HepG2 (cell line): ENCODE measurements around the gene ZNF185. TPM values are rescaled to one million over a fixed set of nuclear protein-coding genes. Genes with fewer than 3 reads are reported as not detected.

Source experiments
- ATAC-seq: fragments of 200-7000 bp; cut with Tn5 transposase; 3 replicates; pipeline ENCODE4 v1.9.1; 2020; ENCODE audit warnings: mild to moderate bottlenecking, moderate library complexity
- BruUV-seq: library from RNA; stranded (reverse); fragments of 400-500 nt; replicated peaks from 2 replicates; lab custom pipeline; 2021; lab: Mats Ljungman, UMichigan
- CTCF ChIA-PET: fragments of 300-600 bp; formaldehyde crosslinking; extraction: SDS; loops from one replicate; lab custom pipeline; 2021; ENCODE audit warnings: low total read pairs, inconsistent platforms, low intra/inter-chr PET ratio; lab: Yijun Ruan, JAX
- POLR2A ChIA-PET: fragments of 350-600 bp; sonication (Branson Sonifier 250); formaldehyde crosslinking; loops from one replicate; lab custom pipeline; 2020; ENCODE audit warnings: antibody characterized with exemption, inconsistent platforms; lab: Yijun Ruan, JAX
- DNase-seq: peaks from one replicate; pipeline ENCODE4 v3.0.0-alpha.2; 2015; ENCODE audit warnings: low spot score
- FAIRE-seq: peaks from 3 replicates; lab custom pipeline; 2011; peaks lifted over from hg19 to GRCh38; lab: Jason Lieb, UNC
- H2AFZ ChIP-seq: one replicate; pipeline ENCODE4 v1.6.1; 2011; ENCODE audit warnings: low read length, inconsistent platforms
- H3K27ac ChIP-seq: fragments of 300-600 bp; 3 replicates; pipeline ENCODE4 v1.8.0; 2011; ENCODE audit warnings: mixed run types, mild to moderate bottlenecking, mixed read lengths, low read length, inconsistent platforms; ENCODE audit not compliant: insufficient read depth; ENCODE audit errors: extremely low read length
- H3K27me3 ChIP-seq, 2 experiments: fragments of 200-600 bp in 1 of 2; 2 replicates in 1 of 2; 3 replicates in 1 of 2; pipeline versions ENCODE4 v1.6.0 to v1.8.0; 2011; ENCODE audit warnings: low read length in 2 of 2, mild to moderate bottlenecking in 2 of 2, moderate library complexity in 2 of 2, inconsistent platforms in 1 of 2; ENCODE audit not compliant: insufficient read depth in 2 of 2, control insufficient read depth in 1 of 2
- H3K36me3 ChIP-seq, 2 experiments: fragments of 200-600 bp in 1 of 2; replicated peaks in 1 of 2; 2 replicates in 1 of 2; 3 replicates in 1 of 2; pipeline versions ENCODE4 v1.5.1 to v1.8.0; 2011; ENCODE audit warnings: low read length in 2 of 2, inconsistent platforms in 1 of 2; ENCODE audit not compliant: insufficient read depth in 2 of 2, control insufficient read depth in 1 of 2
- H3K4me1 ChIP-seq: 2 replicates; pipeline ENCODE4 v1.5.1; 2012; ENCODE audit warnings: low read length, inconsistent platforms; ENCODE audit not compliant: insufficient read depth
- H3K4me2 ChIP-seq: 2 replicates; pipeline ENCODE4 v1.6.0; 2011; ENCODE audit warnings: low read depth, low read length, inconsistent platforms
- H3K4me3 ChIP-seq, 3 experiments: fragments of 200-600 bp in 1 of 3; sonication (generic), shearing (Covaris generic) in 1 of 3; replicated peaks in 1 of 3; 2 replicates each; pipeline ENCODE4 v1.5.1; 2011 to 2016; ENCODE audit warnings: low read length in 3 of 3, inconsistent platforms in 2 of 3, low read depth in 2 of 3, mild to moderate bottlenecking in 2 of 3, control low read depth in 1 of 3, mixed read lengths in 1 of 3; ENCODE audit not compliant: insufficient read depth in 1 of 3
- H3K79me2 ChIP-seq: one replicate; pipeline ENCODE4 v1.6.1; 2011; ENCODE audit warnings: low read length, inconsistent platforms; ENCODE audit not compliant: insufficient read depth
- H3K9ac ChIP-seq: 2 replicates; pipeline ENCODE4 v1.6.0; 2011; ENCODE audit warnings: mild to moderate bottlenecking, low read depth, low read length, inconsistent platforms; ENCODE audit not compliant: insufficient read depth
- H3K9me3 ChIP-seq: 2 replicates; pipeline ENCODE4 v1.5.1; 2012; ENCODE audit warnings: mild to moderate bottlenecking, low read length
- H4K20me1 ChIP-seq: 2 replicates; pipeline ENCODE4 v1.6.0; 2011; ENCODE audit warnings: inconsistent platforms, mild to moderate bottlenecking, low read length, moderate library complexity; ENCODE audit not compliant: insufficient read depth
- FOXC1 ChIP-seq: sonication (generic); formaldehyde crosslinking; IDR thresholded peaks from 2 replicates; pipeline ENCODE4 v1.8.0; 2022; ENCODE audit warnings: mild to moderate bottlenecking, missing genetic modification reagents, borderline replicate concordance
- FOXO1 ChIP-seq: sonication (generic); formaldehyde crosslinking; IDR thresholded peaks from 2 replicates; pipeline ENCODE4 v1.4.0; 2020; ENCODE audit warnings: missing genetic modification reagents
- NFE2 ChIP-seq: sonication (generic); formaldehyde crosslinking; IDR thresholded peaks from 2 replicates; pipeline ENCODE4 v1.4.0; 2020; ENCODE audit warnings: missing genetic modification reagents
- SNAPC4 ChIP-seq: sonication (generic); formaldehyde crosslinking; IDR thresholded peaks from 2 replicates; pipeline ENCODE4 v1.4.0; 2020; ENCODE audit warnings: mild to moderate bottlenecking, missing genetic modification reagents
- SP1 ChIP-seq, 2 experiments: fragments of 450-650 bp in 1 of 2; sonication (generic) in 1 of 2; formaldehyde crosslinking in 1 of 2; IDR thresholded peaks; 2 replicates each; pipeline versions ENCODE4 v1.4.0 to v1.6.1; 2016 to 2020; ENCODE audit warnings: missing genetic modification reagents in 1 of 2
- SRSF1 ChIP-seq: fragments of 200-400 bp; formaldehyde crosslinking; optimal IDR thresholded peaks from 2 replicates; pipeline ENCODE3; 2017; ENCODE audit warnings: mild to moderate bottlenecking, low read depth, low read length, moderate library complexity
- TRAFD1 ChIP-seq: sonication (generic); formaldehyde crosslinking; IDR thresholded peaks from 2 replicates; pipeline ENCODE4 v1.5.1; 2020; ENCODE audit warnings: missing genetic modification reagents, mild to moderate bottlenecking, borderline replicate concordance
- ZNF333 ChIP-seq: sonication (generic); formaldehyde crosslinking; IDR thresholded peaks from 2 replicates; pipeline ENCODE4 v1.4.0; 2020; ENCODE audit warnings: mild to moderate bottlenecking, missing genetic modification reagents, borderline replicate concordance
- ZNF713 ChIP-seq: sonication (generic); formaldehyde crosslinking; IDR thresholded peaks from 2 replicates; pipeline ENCODE4 v1.4.0; 2020; ENCODE audit warnings: mild to moderate bottlenecking, missing genetic modification reagents
- WGBS: methylation state at CpG from one replicate; pipeline ENCODE4 v1.1.6; 2017; ENCODE audit warnings: low lambda C conversion rate; 5-methylcytosine and 5-hydroxymethylcytosine counted together
- in situ Hi-C: cut with HindIII; loops from 2 replicates; pipeline ENCODE4 v1.10.0; 2017; ENCODE audit warnings: low pct_unique_long_range_greater_than_20kb; ENCODE audit not compliant: extremely low pct_ligation_motif_present
- intact Hi-C: fragments of 100-400 bp; cut with micrococcal nuclease; formaldehyde crosslinking; loops from one replicate; pipeline ENCODE4 v1.10.0; 2022; ENCODE audit not compliant: unreplicated experiment
- polyA plus RNA-seq, 8 experiments: library from polyadenylated mRNA; depleted of rRNA in 3 of 8; stranded (reverse) in 7 of 8; unstranded in 1 of 8; fragments of >200 nt; fragmentation: Illumina TruSeq in 4 of 8; extraction: Trizol in 4 of 8; gene quantifications; 2 replicates each; pipeline versions ENCODE4 v1.2.1 to v1.2.3, GENCODE V29; 2011 to 2016; ENCODE audit warnings: low read depth in 4 of 8, missing spikeins in 1 of 8, mixed read lengths in 1 of 8; ENCODE audit not compliant: insufficient read depth in 1 of 8
- total RNA-seq, 5 experiments: library from RNA; depleted of rRNA; stranded (reverse); fragments of >200 nt; fragmentation: Illumina TruSeq; extraction: Trizol; gene quantifications; 2 replicates each; pipeline ENCODE4 v1.2.3, GENCODE V29; 2016; ENCODE audit warnings: low read depth in 1 of 5

The ZNF185 gene
- total and polyA plus RNA-seq, 2 of the 13 experiments (the other 11 are each of a cell fraction or from before 2014, with no cell fraction given), result 1.6 to 3.4 TPM

GRCh38 chrX:152923599-152923998, 25.7 kb downstream of the ZNF185 start:
- H3K4me1 ChIP-seq, result peaks cover 31% of the 10 kb centered on the region
- H2AFZ ChIP-seq, result no peak overlapping the region
- FAIRE-seq, result no peak
- ChIA-PET POLR2A (no interaction called here), CTCF (no interaction called here)
- H3K27ac ChIP-seq, result no peak overlapping the region
- no peak overlapping the region for H3K4me2 ChIP-seq
- no peaks in the 10 kb centered on the region for H3K79me2 ChIP-seq
- no peaks in the 10 kb centered on the region for H3K9me3 ChIP-seq
- no peaks in the 10 kb centered on the region for H4K20me1 ChIP-seq
- DNase-seq, result no peak
- no TSS peak for BruUV-seq
- H3K27me3 ChIP-seq, result no peaks in the 10 kb centered on the region
- in situ Hi-C loops, result no loop called here
- H3K36me3 ChIP-seq, result no peaks in the 10 kb centered on the region
- intact Hi-C loops, result no loop called here
- WGBS, result 71% methylated on average over 7 of the region's 10 CpGs
- no peak overlapping the region for H3K9ac ChIP-seq
- TF ChIP-seq TRAFD1 (CRISPR knock-in tag), result no peak
- TF ChIP-seq SRSF1, result no peak
- TF ChIP-seq FOXO1, result no peak
- TF ChIP-seq ZNF333, result no peak
- TF ChIP-seq FOXC1 (CRISPR knock-in tag), result no peak
- no peak for TF ChIP-seq SP1 (IDR thresholded peaks at IDR 0.05)
- TF ChIP-seq SP1 (CRISPR knock-in tag; IDR thresholded peaks at IDR 0.05), result no peak
- no peak for TF ChIP-seq SNAPC4 (CRISPR knock-in tag)
- no peak for TF ChIP-seq ZNF713 (CRISPR knock-in tag)
- no peak for TF ChIP-seq NFE2 (CRISPR knock-in tag)
- no peak overlapping the region for H3K4me3 ChIP-seq
- no peak for ATAC-seq
